Stomach (tissue), 9 donors: ENCODE results near the gene ZNF335. TPM values are rescaled to one million over a fixed set of nuclear protein-coding genes. Genes with fewer than 3 reads are reported as not detected.
"Not testable (repeated sequence)": the region's sequence is repeated elsewhere in the genome, so short reads cannot be mapped to it uniquely, and the experiment has no call there.

Source experiments
- DNase-seq, 2 donors: peaks; one replicate each; pipeline versions ENCODE4 v3.0.0 to v3.0.0-alpha.2; 2013 to 2019
- H3K27ac ChIP-seq, 5 donors: fragments of 200-600 bp in 4 of 5; sonication (generic) in 4 of 5; one replicate each; pipeline ENCODE4 v1.5.1; 2013 to 2019; ENCODE audit warnings: mild to moderate bottlenecking in 1 of 5, moderate library complexity in 1 of 5
- H3K27me3 ChIP-seq, 3 donors: fragments of 200-600 bp; sonication (generic); one replicate each; pipeline ENCODE4 v1.5.1; 2017 to 2019; ENCODE audit warnings: mixed run types in 1 of 3
- H3K36me3 ChIP-seq, 4 donors: fragments of 200-600 bp; sonication (generic); 1 replicate in 3 of 4; 2 replicates in 1 of 4; pipeline ENCODE4 v1.5.1; 2016 to 2019
- H3K4me1 ChIP-seq, 4 donors: fragments of 200-600 bp; sonication (generic); one replicate each; pipeline ENCODE4 v1.5.1; 2016 to 2019
- H3K4me3 ChIP-seq, 4 donors: fragments of 200-600 bp; sonication (generic) in 3 of 4; one replicate each; pipeline ENCODE4 v1.5.1; 2016 to 2019; ENCODE audit warnings: mild to moderate bottlenecking in 1 of 4
- H3K9me3 ChIP-seq, 4 donors: fragments of 200-600 bp; sonication (generic); one replicate each; pipeline ENCODE4 v1.5.1; 2016 to 2019
- CTCF ChIP-seq, 7 experiments: fragments of 450-650 bp in 4 of 7; fragments of 200-600 bp in 3 of 7; sonication (generic) in 3 of 7; IDR thresholded peaks; one replicate each; pipeline ENCODE4 v1.5.1; 2016 to 2019; ENCODE audit warnings: antibody characterized with exemption in 7 of 7, control low read depth in 2 of 7, mild to moderate bottlenecking in 1 of 7
- EP300 ChIP-seq: sonication (generic); formaldehyde crosslinking; IDR thresholded peaks from one replicate; pipeline ENCODE4 v1.6.1; 2017; ENCODE audit warnings: antibody characterized with exemption
- POLR2A ChIP-seq, 4 donors: fragments of 450-650 bp; IDR thresholded peaks; one replicate each; pipeline ENCODE4 v1.6.1; 2016; ENCODE audit warnings: antibody characterized with exemption in 4 of 4, control low read depth in 2 of 4, mild to moderate bottlenecking in 1 of 4, moderate library complexity in 1 of 4
- POLR2AphosphoS5 ChIP-seq, 3 donors: sonication (generic); formaldehyde crosslinking; IDR thresholded peaks; one replicate each; pipeline ENCODE4 v1.6.1; 2016; ENCODE audit warnings: antibody characterized with exemption in 3 of 3
- WGBS, 5 donors: extraction: QIAGEN DNeasy Blood & Tissue Kit in 3 of 5; methylation state at CpG; one replicate each; pipeline versions ENCODE4 v1.1.5 to v1.1.7; 2013 to 2018; 5-methylcytosine and 5-hydroxymethylcytosine counted together
- intact Hi-C: fragments of 100-400 bp; cut with DNase I; formaldehyde crosslinking; loops from one replicate; pipeline ENCODE4 v1.15.1; 2023; ENCODE audit warnings: low total_unique reads
- polyA plus RNA-seq, 3 donors: library from polyadenylated mRNA; stranded (reverse); fragments of 200-250 nt; gene quantifications; one replicate each; pipeline ENCODE4 v1.2.3, GENCODE V29; 2013
- total RNA-seq, 5 donors: library from RNA; depleted of rRNA; stranded (reverse); fragments of >200 nt; gene quantifications; one replicate each; pipeline versions ENCODE4 v1.1.0 to v1.2.3, GENCODE V29; 2014 to 2016
- donor health status: healthy with polysubstance abuse.
- donor health status: Bipolar disorder and iron deficiency.
- donor health status: healthy.

Gene ZNF335
- total and polyA plus RNA-seq, 8 donors = 7.2 to 72.3 (median 18.0) TPM

- peaks cover 77 to 98% (median 98%) of the 10 kb centered on the region in 4 donors for H3K36me3 ChIP-seq
- TF ChIP-seq POLR2AphosphoS5 (IDR thresholded peaks at IDR 0.05) = no peak
- no peak for TF ChIP-seq EP300
- no peak for TF ChIP-seq POLR2A (IDR thresholded peaks at IDR 0.05)
- TF ChIP-seq CTCF (IDR thresholded peaks at IDR 0.05) = no peak
Measured at GRCh38 chr20:45959956-45960630, 11.9 kb downstream of the ZNF335 start.

GRCh38 chr20:45959126-45959525 is 12.9 kb downstream of the ZNF335 start:
- no peak for DNase-seq
- Histone ChIP-seq H3K27me3 (no peaks in the 10 kb centered on the region), H3K36me3 (peaks cover 67 to 94% (median 89%) of the 10 kb centered on the region in 4 donors)

More at GRCh38 chr20:45959956-45960630, 11.9 kb downstream of the ZNF335 start:
- DNase-seq = no peak
- Histone ChIP-seq H3K4me1 (no peaks in the 10 kb centered on the region), H3K27ac (no peak overlapping the region), H3K9me3 (no peaks in the 10 kb centered on the region), H3K4me3 (no peak overlapping the region), H3K27me3 (no peaks in the 10 kb centered on the region)
- WGBS, 5 donors = 94 to 98% (median 97%) methylated on average over 13 to 14 of the region's 14 CpGs
- intact Hi-C loops = loop anchor here (10.0 kb wide), 1 partner anchor 145 kb away; the partner anchor contains the start of gene UBE2C

GRCh38 chr20:45958593-45958992 is 13.4 kb downstream of the ZNF335 start:
- WGBS, 5 donors = 94 to 100% (median 97%) methylated on average over 4 of the region's 4 CpGs
- H3K4me3 ChIP-seq = no peak overlapping the region
- H3K9me3 ChIP-seq = no peaks in the 10 kb centered on the region
- no peak for TF ChIP-seq POLR2AphosphoS5 (IDR thresholded peaks at IDR 0.05)
- no peak for TF ChIP-seq EP300
- TF ChIP-seq POLR2A (IDR thresholded peaks at IDR 0.05) = no peak
- TF ChIP-seq CTCF (IDR thresholded peaks at IDR 0.05) = no peak
- peaks cover 62 to 94% (median 88%) of the 10 kb centered on the region in 4 donors for H3K36me3 ChIP-seq
- H3K27me3 ChIP-seq = no peaks in the 10 kb centered on the region
- intact Hi-C loops = no loop called here
- no peak for DNase-seq
- no peaks in the 10 kb centered on the region for H3K4me1 ChIP-seq
- no peak overlapping the region for H3K27ac ChIP-seq

More at GRCh38 chr20:45959126-45959525, 12.9 kb downstream of the ZNF335 start:
- intact Hi-C loops = no loop called here
- no peak overlapping the region for H3K27ac ChIP-seq
- TF ChIP-seq CTCF (IDR thresholded peaks at IDR 0.05) (no peak), POLR2AphosphoS5 (IDR thresholded peaks at IDR 0.05) (no peak), POLR2A (IDR thresholded peaks at IDR 0.05) (no peak), EP300 (no peak)
- no peak overlapping the region for H3K4me3 ChIP-seq
- H3K4me1 ChIP-seq = no peaks in the 10 kb centered on the region
- no peaks in the 10 kb centered on the region for H3K9me3 ChIP-seq
- 90 to 96% (median 93%) methylated on average over 15 to 16 of the region's 16 CpGs for WGBS, 5 donors

GRCh38 chr20:45957021-45957941 is 14.7 kb downstream of the ZNF335 start:
- no peak overlapping the region for H3K27ac ChIP-seq
- intact Hi-C loops = no loop called here
- H3K36me3 ChIP-seq = peaks cover 71 to 96% (median 88%) of the 10 kb centered on the region in 4 donors
- no peaks in the 10 kb centered on the region for H3K27me3 ChIP-seq
- H3K4me3 ChIP-seq = no peak overlapping the region
- DNase-seq = no peak
- TF ChIP-seq POLR2AphosphoS5 (IDR thresholded peaks at IDR 0.05) (no peak), POLR2A (IDR thresholded peaks at IDR 0.05) (no peak), EP300 (no peak), CTCF (IDR thresholded peaks at IDR 0.05) (no peak)
- WGBS, 5 donors = 78 to 88% (median 86%) methylated on average over 16 to 19 of the region's 19 CpGs
- no peaks in the 10 kb centered on the region for H3K9me3 ChIP-seq
- no peaks in the 10 kb centered on the region for H3K4me1 ChIP-seq

GRCh38 chr20:45956326-45956725 is 15.7 kb downstream of the ZNF335 start:
- H3K9me3 ChIP-seq, H3K27ac ChIP-seq, H3K4me1 ChIP-seq, DNase-seq, H3K4me3 ChIP-seq, H3K27me3 ChIP-seq, intact Hi-C loops: not testable (repeated sequence)
- peaks cover 70 to 96% (median 88%) of the 10 kb centered on the region in 4 donors for H3K36me3 ChIP-seq
- WGBS, 5 donors = 93 to 95% (median 94%) methylated on average over 10 of the region's 10 CpGs
